Panc1 (cell line): ENCODE measurements around the gene EMID1. TPM values are rescaled to one million over a fixed set of nuclear protein-coding genes. Genes with fewer than 3 reads are reported as not detected.

ENCODE experiments used
- ATAC-seq: fragments of 200-7000 bp; cut with Tn5 transposase; 2 replicates; pipeline ENCODE4 v1.9.1; 2020; ENCODE audit warnings: mild to moderate bottlenecking, moderate library complexity
- BruUV-seq: library from RNA; stranded (reverse); fragments of 400-500 nt; replicated peaks from 2 replicates; lab custom pipeline; 2021; lab: Mats Ljungman, UMichigan
- CTCF ChIA-PET: fragments of 300-600 bp; sonication (Branson Sonifier 250); formaldehyde crosslinking; loops from one replicate; lab custom pipeline; 2022; ENCODE audit warnings: antibody characterized with exemption; lab: Charles Lee
- POLR2A ChIA-PET: fragments of 300-600 bp; sonication (Branson Sonifier 250); formaldehyde crosslinking; loops from one replicate; lab custom pipeline; 2022; ENCODE audit warnings: antibody characterized with exemption; lab: Charles Lee
- DNase-seq: peaks from one replicate; pipeline ENCODE4 v3.0.0-alpha.2; 2010; ENCODE audit warnings: low read depth, low spot score
- H3K27ac ChIP-seq: 2 replicates; pipeline ENCODE4 v1.5.1; 2011; ENCODE audit warnings: mild to moderate bottlenecking, low read length, inconsistent platforms
- H3K27me3 ChIP-seq: fragments of 200-500 bp; sonication (Bioruptor generic); 2 replicates; pipeline ENCODE4 v1.6.0; 2014; ENCODE audit warnings: low read length, inconsistent platforms; ENCODE audit not compliant: control insufficient read depth, insufficient read depth
- H3K36me3 ChIP-seq: fragments of 200-500 bp; sonication (Bioruptor generic); 2 replicates; pipeline ENCODE4 v1.5.1; 2014; ENCODE audit warnings: inconsistent platforms, mild to moderate bottlenecking, low read length, moderate library complexity; ENCODE audit not compliant: control insufficient read depth, insufficient read depth
- H3K4me1 ChIP-seq: 2 replicates; pipeline ENCODE4 v1.5.1; 2011; ENCODE audit warnings: inconsistent platforms, mild to moderate bottlenecking, low read length, moderate library complexity; ENCODE audit not compliant: control insufficient read depth, insufficient read depth
- H3K4me3 ChIP-seq, 2 experiments: 2 replicates each; pipeline ENCODE4 v1.5.1; 2011 to 2012; ENCODE audit warnings: low read depth in 2 of 2, low read length in 2 of 2, mild to moderate bottlenecking in 2 of 2, inconsistent platforms in 1 of 2, moderate library complexity in 1 of 2
- H3K9me3 ChIP-seq: fragments of 200-500 bp; sonication (Bioruptor generic); 2 replicates; pipeline ENCODE4 v1.5.1; 2014; ENCODE audit warnings: low read depth, mild to moderate bottlenecking, inconsistent platforms, low read length, moderate library complexity; ENCODE audit not compliant: control insufficient read depth, insufficient read depth
- POLR2AphosphoS5 ChIP-seq: IDR thresholded peaks from 2 replicates; pipeline ENCODE4 v1.6.1; 2012; ENCODE audit warnings: mild to moderate bottlenecking, low read depth, low read length, moderate library complexity
- SIN3A ChIP-seq: IDR thresholded peaks from 2 replicates; pipeline ENCODE4 v1.6.1; 2012; ENCODE audit warnings: low read depth, mild to moderate bottlenecking, low read length, moderate library complexity, borderline replicate concordance; ENCODE audit not compliant: insufficient read depth
- TCF7L2 ChIP-seq: IDR thresholded peaks from 2 replicates; pipeline ENCODE4 v1.6.1; 2011; ENCODE audit warnings: mild to moderate bottlenecking, low read depth, low read length, inconsistent platforms
- in situ Hi-C: cut with HindIII; loops from 2 replicates; pipeline ENCODE4 v1.10.0; 2016; ENCODE audit warnings: low sequenced_read_pairs, low pct_unique_long_range_greater_than_20kb
- intact Hi-C: fragments of 100-400 bp; cut with micrococcal nuclease; formaldehyde crosslinking; loops from one replicate; pipeline ENCODE4 v1.10.0; 2022; ENCODE audit not compliant: unreplicated experiment
- total RNA-seq: library from RNA; stranded (reverse); gene quantifications from one replicate; pipeline ENCODE4 v1.2.1, GENCODE V29; 2021; ENCODE audit not compliant: unreplicated experiment
- TF ChIP-seq, protein P1 (sequence below), 2 experiments: IDR thresholded peaks; 2 replicates each; pipeline ENCODE4 v1.6.1; 2011 to 2012; ENCODE audit warnings: low read depth in 2 of 2, control low read depth in 1 of 2, low read length in 1 of 2, mild to moderate bottlenecking in 1 of 2, moderate library complexity in 1 of 2; ENCODE audit not compliant: insufficient read depth in 1 of 2
- TF ChIP-seq, protein P2 (sequence below): fragments of 450-650 bp; IDR thresholded peaks from 2 replicates; pipeline ENCODE4 v1.5.1; 2017; ENCODE audit warnings: mild to moderate bottlenecking

EMID1 gene
- total RNA-seq, 1 experiment from 2014 or later: 1.1 TPM

DNA sequence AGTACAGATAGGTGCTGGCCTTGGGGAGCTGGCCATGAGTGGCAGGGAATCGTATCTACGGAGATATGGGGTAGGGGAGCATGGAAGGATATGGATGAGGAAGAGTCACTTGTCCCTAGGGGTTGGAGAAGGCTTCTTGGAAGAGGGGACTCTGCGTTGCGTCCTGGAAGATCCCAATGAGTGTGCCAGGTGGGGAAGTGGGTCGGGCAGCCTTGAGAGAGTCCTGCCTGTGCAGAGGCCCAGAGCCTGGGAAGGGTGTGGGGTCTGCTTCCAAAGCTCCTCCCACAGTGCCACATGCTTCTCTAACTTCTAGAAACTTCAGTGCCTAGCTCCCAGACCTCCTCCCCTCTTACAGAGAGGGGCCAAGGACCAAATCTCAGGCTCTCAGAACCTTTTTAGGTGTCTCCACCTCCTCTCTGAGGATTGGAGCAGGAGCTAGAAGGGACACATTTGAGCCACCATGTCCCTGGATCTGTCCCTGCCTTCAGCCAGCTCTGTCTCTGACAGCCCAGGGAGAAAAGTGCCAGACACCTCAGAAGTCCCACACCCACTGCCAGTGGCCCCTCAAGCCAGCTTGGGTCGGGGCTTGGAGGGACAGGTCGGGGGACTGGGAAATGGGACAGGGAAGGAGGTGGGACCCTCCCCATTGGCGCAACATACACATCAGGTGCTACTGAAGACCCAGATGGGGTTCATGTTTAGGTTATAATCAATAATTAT is 51.1 kb downstream of the EMID1 start:
- TF ChIP-seq TCF7L2 (no peak), SIN3A (no peak), POLR2AphosphoS5 (no peak)
- TF ChIP-seq, protein P1, sequence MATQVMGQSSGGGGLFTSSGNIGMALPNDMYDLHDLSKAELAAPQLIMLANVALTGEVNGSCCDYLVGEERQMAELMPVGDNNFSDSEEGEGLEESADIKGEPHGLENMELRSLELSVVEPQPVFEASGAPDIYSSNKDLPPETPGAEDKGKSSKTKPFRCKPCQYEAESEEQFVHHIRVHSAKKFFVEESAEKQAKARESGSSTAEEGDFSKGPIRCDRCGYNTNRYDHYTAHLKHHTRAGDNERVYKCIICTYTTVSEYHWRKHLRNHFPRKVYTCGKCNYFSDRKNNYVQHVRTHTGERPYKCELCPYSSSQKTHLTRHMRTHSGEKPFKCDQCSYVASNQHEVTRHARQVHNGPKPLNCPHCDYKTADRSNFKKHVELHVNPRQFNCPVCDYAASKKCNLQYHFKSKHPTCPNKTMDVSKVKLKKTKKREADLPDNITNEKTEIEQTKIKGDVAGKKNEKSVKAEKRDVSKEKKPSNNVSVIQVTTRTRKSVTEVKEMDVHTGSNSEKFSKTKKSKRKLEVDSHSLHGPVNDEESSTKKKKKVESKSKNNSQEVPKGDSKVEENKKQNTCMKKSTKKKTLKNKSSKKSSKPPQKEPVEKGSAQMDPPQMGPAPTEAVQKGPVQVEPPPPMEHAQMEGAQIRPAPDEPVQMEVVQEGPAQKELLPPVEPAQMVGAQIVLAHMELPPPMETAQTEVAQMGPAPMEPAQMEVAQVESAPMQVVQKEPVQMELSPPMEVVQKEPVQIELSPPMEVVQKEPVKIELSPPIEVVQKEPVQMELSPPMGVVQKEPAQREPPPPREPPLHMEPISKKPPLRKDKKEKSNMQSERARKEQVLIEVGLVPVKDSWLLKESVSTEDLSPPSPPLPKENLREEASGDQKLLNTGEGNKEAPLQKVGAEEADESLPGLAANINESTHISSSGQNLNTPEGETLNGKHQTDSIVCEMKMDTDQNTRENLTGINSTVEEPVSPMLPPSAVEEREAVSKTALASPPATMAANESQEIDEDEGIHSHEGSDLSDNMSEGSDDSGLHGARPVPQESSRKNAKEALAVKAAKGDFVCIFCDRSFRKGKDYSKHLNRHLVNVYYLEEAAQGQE (IDR thresholded peaks at IDR 0.05; ENCODE audit: insufficient read depth in 1 of 2, low read depth in 2 of 2, low read length in 1 of 2): no peak
- CTCF ChIA-PET: no interaction called here
- DNase-seq (no peak), ATAC-seq (no peak)
- POLR2A ChIA-PET: no interaction called here
- Histone ChIP-seq H3K27ac (no peak overlapping the region), H3K36me3 (no peaks in the 10 kb centered on the region), H3K9me3 (no peaks in the 10 kb centered on the region), H3K4me3 (no peak overlapping the region), H3K27me3 (no peaks in the 10 kb centered on the region), H3K4me1 (no peaks in the 10 kb centered on the region)
- in situ Hi-C loops (no loop called here), intact Hi-C loops (no loop called here)
- no TSS peak for BruUV-seq

DNA sequence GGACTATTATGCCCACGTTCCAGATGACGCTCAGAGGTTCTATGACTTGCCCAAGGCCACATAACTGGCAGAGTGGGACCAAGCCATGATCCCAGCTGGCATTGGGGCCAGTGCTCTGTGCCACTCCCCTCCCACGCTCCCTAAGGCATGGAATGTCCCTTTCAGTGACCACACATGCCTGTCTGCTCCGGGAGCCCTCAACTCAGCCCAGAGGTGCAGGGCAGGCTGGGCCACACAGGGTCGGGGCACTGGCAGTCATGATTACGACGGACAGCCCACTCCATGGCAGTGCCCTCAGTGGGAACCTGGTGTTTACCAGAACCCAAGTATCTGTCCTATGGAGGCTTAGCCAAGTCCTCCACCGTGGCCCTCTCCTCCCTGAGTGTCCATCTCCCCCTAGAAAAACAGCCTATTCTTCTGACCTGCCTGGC is 52.1 kb downstream of the EMID1 start:
- DNase-seq (no peak), ATAC-seq (no peak)
- Histone ChIP-seq H3K4me3 (no peak overlapping the region), H3K36me3 (no peaks in the 10 kb centered on the region), H3K9me3 (no peaks in the 10 kb centered on the region), H3K27ac (no peak overlapping the region), H3K4me1 (no peaks in the 10 kb centered on the region), H3K27me3 (no peaks in the 10 kb centered on the region)
- in situ Hi-C loops: no loop called here
- ChIA-PET CTCF (no interaction called here), POLR2A (no interaction called here)
- intact Hi-C loops: no loop called here
- no TSS peak for BruUV-seq
- TF ChIP-seq, protein P1 (IDR thresholded peaks at IDR 0.05; ENCODE audit: insufficient read depth in 1 of 2, low read depth in 2 of 2, low read length in 1 of 2): no peak
- TF ChIP-seq, protein P2, sequence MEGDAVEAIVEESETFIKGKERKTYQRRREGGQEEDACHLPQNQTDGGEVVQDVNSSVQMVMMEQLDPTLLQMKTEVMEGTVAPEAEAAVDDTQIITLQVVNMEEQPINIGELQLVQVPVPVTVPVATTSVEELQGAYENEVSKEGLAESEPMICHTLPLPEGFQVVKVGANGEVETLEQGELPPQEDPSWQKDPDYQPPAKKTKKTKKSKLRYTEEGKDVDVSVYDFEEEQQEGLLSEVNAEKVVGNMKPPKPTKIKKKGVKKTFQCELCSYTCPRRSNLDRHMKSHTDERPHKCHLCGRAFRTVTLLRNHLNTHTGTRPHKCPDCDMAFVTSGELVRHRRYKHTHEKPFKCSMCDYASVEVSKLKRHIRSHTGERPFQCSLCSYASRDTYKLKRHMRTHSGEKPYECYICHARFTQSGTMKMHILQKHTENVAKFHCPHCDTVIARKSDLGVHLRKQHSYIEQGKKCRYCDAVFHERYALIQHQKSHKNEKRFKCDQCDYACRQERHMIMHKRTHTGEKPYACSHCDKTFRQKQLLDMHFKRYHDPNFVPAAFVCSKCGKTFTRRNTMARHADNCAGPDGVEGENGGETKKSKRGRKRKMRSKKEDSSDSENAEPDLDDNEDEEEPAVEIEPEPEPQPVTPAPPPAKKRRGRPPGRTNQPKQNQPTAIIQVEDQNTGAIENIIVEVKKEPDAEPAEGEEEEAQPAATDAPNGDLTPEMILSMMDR: no peak
- no peak for TF ChIP-seq SIN3A
- TF ChIP-seq POLR2AphosphoS5: no peak
- no peak for TF ChIP-seq TCF7L2
